Stomach (tissue), 9 donors: ENCODE results near the gene SLC41A3. TPM values are rescaled to one million over a fixed set of nuclear protein-coding genes. Genes with fewer than 3 reads are reported as not detected.

ENCODE experiments used
- DNase-seq, 2 donors: peaks; one replicate each; pipeline versions ENCODE4 v3.0.0 to v3.0.0-alpha.2; 2013 to 2019
- H3K27ac ChIP-seq, 5 donors: fragments of 200-600 bp in 4 of 5; sonication (generic) in 4 of 5; one replicate each; pipeline ENCODE4 v1.5.1; 2013 to 2019; ENCODE audit warnings: mild to moderate bottlenecking in 1 of 5, moderate library complexity in 1 of 5
- H3K27me3 ChIP-seq, 3 donors: fragments of 200-600 bp; sonication (generic); one replicate each; pipeline ENCODE4 v1.5.1; 2017 to 2019; ENCODE audit warnings: mixed run types in 1 of 3
- H3K36me3 ChIP-seq, 4 donors: fragments of 200-600 bp; sonication (generic); 1 replicate in 3 of 4; 2 replicates in 1 of 4; pipeline ENCODE4 v1.5.1; 2016 to 2019
- H3K4me1 ChIP-seq, 4 donors: fragments of 200-600 bp; sonication (generic); one replicate each; pipeline ENCODE4 v1.5.1; 2016 to 2019
- H3K4me3 ChIP-seq, 4 donors: fragments of 200-600 bp; sonication (generic) in 3 of 4; one replicate each; pipeline ENCODE4 v1.5.1; 2016 to 2019; ENCODE audit warnings: mild to moderate bottlenecking in 1 of 4
- H3K9me3 ChIP-seq, 4 donors: fragments of 200-600 bp; sonication (generic); one replicate each; pipeline ENCODE4 v1.5.1; 2016 to 2019
- EP300 ChIP-seq: sonication (generic); formaldehyde crosslinking; IDR thresholded peaks from one replicate; pipeline ENCODE4 v1.6.1; 2017; ENCODE audit warnings: antibody characterized with exemption
- POLR2A ChIP-seq, 4 donors: fragments of 450-650 bp; IDR thresholded peaks; one replicate each; pipeline ENCODE4 v1.6.1; 2016; ENCODE audit warnings: antibody characterized with exemption in 4 of 4, control low read depth in 2 of 4, mild to moderate bottlenecking in 1 of 4, moderate library complexity in 1 of 4
- POLR2AphosphoS5 ChIP-seq, 3 donors: sonication (generic); formaldehyde crosslinking; IDR thresholded peaks; one replicate each; pipeline ENCODE4 v1.6.1; 2016; ENCODE audit warnings: antibody characterized with exemption in 3 of 3
- WGBS, 5 donors: extraction: QIAGEN DNeasy Blood & Tissue Kit in 3 of 5; methylation state at CpG; one replicate each; pipeline versions ENCODE4 v1.1.5 to v1.1.7; 2013 to 2018; 5-methylcytosine and 5-hydroxymethylcytosine counted together
- intact Hi-C: fragments of 100-400 bp; cut with DNase I; formaldehyde crosslinking; loops from one replicate; pipeline ENCODE4 v1.15.1; 2023; ENCODE audit warnings: low total_unique reads
- polyA plus RNA-seq, 3 donors: library from polyadenylated mRNA; stranded (reverse); fragments of 200-250 nt; gene quantifications; one replicate each; pipeline ENCODE4 v1.2.3, GENCODE V29; 2013
- total RNA-seq, 5 donors: library from RNA; depleted of rRNA; stranded (reverse); fragments of >200 nt; gene quantifications; one replicate each; pipeline versions ENCODE4 v1.1.0 to v1.2.3, GENCODE V29; 2014 to 2016
- TF ChIP-seq, protein P1 (sequence below), 7 experiments: fragments of 450-650 bp in 4 of 7; fragments of 200-600 bp in 3 of 7; sonication (generic) in 3 of 7; IDR thresholded peaks; one replicate each; pipeline ENCODE4 v1.5.1; 2016 to 2019; ENCODE audit warnings: antibody characterized with exemption in 7 of 7, control low read depth in 2 of 7, mild to moderate bottlenecking in 1 of 7
- donor health status: healthy with polysubstance abuse.
- donor health status: Bipolar disorder and iron deficiency.
- donor health status: healthy.

Gene SLC41A3
- total and polyA plus RNA-seq, 8 donors = 15.4 to 81.7 (median 27.9) TPM

DNA sequence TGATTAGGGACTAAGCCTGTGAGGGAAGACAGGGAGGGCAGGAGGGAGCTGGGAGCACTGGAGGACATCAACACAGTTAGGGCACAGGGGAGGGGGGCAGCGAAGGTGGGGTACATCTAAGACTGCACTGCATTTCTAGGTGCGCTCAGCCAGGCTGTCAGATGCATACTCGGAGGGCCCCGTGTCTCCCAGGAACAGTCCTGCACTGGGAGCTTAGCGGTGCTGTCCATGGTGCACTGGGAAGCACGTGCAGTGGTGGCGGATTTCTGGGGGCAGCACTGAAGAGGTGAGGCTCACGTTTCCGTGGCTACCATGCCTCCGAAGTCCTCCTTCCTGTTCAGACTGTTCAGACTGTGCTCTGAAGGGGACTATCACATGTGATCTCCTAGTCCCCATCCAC, 60.5 kb downstream of the SLC41A3 start:
- 74 to 88% (median 82%) methylated on average over 10 of the region's 10 CpGs for WGBS, 5 donors
- Histone ChIP-seq H3K4me3 (no peak overlapping the region), H3K9me3 (peaks cover 4 to 11% (median 7%) of the 10 kb centered on the region in 4 donors), H3K27ac (no peak overlapping the region), H3K36me3 (peaks cover 9 to 85% (median 57%) of the 10 kb centered on the region in 4 donors), H3K27me3 (no peaks in the 10 kb centered on the region), H3K4me1 (no peaks in the 10 kb centered on the region)
- TF ChIP-seq, protein P1, sequence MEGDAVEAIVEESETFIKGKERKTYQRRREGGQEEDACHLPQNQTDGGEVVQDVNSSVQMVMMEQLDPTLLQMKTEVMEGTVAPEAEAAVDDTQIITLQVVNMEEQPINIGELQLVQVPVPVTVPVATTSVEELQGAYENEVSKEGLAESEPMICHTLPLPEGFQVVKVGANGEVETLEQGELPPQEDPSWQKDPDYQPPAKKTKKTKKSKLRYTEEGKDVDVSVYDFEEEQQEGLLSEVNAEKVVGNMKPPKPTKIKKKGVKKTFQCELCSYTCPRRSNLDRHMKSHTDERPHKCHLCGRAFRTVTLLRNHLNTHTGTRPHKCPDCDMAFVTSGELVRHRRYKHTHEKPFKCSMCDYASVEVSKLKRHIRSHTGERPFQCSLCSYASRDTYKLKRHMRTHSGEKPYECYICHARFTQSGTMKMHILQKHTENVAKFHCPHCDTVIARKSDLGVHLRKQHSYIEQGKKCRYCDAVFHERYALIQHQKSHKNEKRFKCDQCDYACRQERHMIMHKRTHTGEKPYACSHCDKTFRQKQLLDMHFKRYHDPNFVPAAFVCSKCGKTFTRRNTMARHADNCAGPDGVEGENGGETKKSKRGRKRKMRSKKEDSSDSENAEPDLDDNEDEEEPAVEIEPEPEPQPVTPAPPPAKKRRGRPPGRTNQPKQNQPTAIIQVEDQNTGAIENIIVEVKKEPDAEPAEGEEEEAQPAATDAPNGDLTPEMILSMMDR (IDR thresholded peaks at IDR 0.05) = no peak
- TF ChIP-seq POLR2A (IDR thresholded peaks at IDR 0.05) (no peak), EP300 (no peak), POLR2AphosphoS5 (IDR thresholded peaks at IDR 0.05) (no peak)
- intact Hi-C loops = no loop called here
- no peak for DNase-seq

DNA sequence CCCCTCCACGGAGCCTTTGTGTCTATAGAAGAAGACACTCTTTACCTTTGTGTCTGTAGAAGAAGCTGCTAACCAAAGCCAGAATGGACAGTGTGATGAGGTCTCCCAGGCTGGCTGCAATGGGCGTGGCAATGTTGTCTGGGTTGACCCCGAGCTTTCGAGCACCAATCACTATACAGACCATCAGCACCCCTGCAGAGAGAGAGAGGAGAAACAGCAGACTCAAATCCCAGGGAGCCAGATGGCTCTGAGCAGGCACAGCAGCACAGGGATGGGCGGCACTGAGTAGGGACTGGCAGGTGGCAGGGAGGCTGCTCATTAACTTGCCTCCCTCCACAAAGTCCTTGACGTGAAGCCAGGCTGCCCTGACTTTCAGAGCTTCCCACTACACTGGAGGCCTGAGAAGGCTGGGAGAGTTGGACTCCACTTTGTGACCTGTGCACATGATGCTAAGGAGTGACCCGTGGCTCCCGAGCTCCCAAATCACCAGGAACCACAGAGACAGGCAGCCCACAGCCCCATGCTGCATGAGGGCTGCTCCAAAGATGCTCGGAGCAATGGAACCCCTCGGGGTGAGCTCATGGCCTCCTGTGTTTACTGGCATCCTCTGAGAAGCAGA, 61.1 kb downstream of the SLC41A3 start:
- 80 to 93% (median 88%) methylated on average over 3 to 10 of the region's 10 CpGs for WGBS, 5 donors
- no peak for DNase-seq
- intact Hi-C loops = no loop called here
- TF ChIP-seq, protein P1 (IDR thresholded peaks at IDR 0.05) = no peak
- TF ChIP-seq EP300 (no peak), POLR2A (IDR thresholded peaks at IDR 0.05) (no peak), POLR2AphosphoS5 (IDR thresholded peaks at IDR 0.05) (no peak)
- Histone ChIP-seq H3K4me3 (no peak overlapping the region), H3K36me3 (peaks cover 9 to 80% (median 54%) of the 10 kb centered on the region in 4 donors), H3K4me1 (no peaks in the 10 kb centered on the region), H3K9me3 (peaks cover 0 to 6% (median 1%) of the 10 kb centered on the region in 4 donors), H3K27me3 (no peaks in the 10 kb centered on the region), H3K27ac (no peak overlapping the region)

DNA sequence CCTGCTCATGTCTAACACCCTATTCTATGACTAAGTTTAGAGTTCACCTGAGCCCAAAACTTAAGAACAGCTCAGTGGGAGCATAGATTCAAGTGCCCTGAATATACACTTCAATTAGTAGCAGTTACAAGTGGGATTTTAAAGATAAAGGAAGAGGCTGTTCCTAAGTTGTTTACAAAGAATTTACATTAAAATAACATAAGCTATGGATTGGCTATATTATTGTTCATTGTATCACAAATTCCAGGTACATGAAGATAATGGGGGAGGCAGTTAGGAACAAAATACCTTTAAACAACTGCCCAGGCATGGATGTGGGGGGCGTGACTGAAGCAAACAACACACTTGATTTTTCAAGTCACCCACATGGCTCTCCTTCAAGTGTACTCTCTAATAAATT, 62.2 kb downstream of the SLC41A3 start:
- H3K4me3 ChIP-seq = no peak overlapping the region
- DNase-seq = no peak
- intact Hi-C loops = no loop called here
- TF ChIP-seq POLR2A (IDR thresholded peaks at IDR 0.05) (no peak), POLR2AphosphoS5 (IDR thresholded peaks at IDR 0.05) (no peak), EP300 (no peak)
- TF ChIP-seq, protein P1 (IDR thresholded peaks at IDR 0.05) = no peak
- H3K36me3 ChIP-seq = peaks cover 9 to 75% (median 54%) of the 10 kb centered on the region in 4 donors
- no peak overlapping the region for H3K27ac ChIP-seq
- no peaks in the 10 kb centered on the region for H3K4me1 ChIP-seq
- WGBS, 5 donors = 85 to 97% (median 93%) methylated on average over 1 of the region's 1 CpG
- no peaks in the 10 kb centered on the region for H3K9me3 ChIP-seq
- no peaks in the 10 kb centered on the region for H3K27me3 ChIP-seq

DNA sequence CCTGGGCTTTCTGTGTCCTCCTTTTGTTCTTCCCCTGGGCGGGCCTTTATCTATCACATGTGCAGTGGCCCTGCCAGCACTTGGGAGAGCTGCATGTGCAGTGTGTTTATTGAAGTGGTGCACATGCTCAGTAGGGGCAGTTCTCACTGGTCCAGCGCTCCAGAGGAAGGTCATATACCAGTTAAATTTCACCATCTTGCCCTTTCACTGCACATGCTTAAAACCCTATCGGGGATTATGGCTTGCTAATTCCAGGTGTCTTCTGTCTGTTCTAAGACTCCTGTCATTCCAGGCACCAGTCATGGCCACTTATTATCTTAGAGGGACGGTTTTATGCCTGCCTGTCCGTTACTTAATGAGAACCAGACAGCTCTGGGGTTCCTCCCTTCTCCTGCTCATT, 62.7 kb downstream of the SLC41A3 start:
- Histone ChIP-seq H3K4me3 (no peak overlapping the region), H3K36me3 (peaks cover 9 to 75% (median 55%) of the 10 kb centered on the region in 4 donors), H3K27me3 (no peaks in the 10 kb centered on the region), H3K27ac (no peak overlapping the region), H3K4me1 (no peaks in the 10 kb centered on the region), H3K9me3 (no peaks in the 10 kb centered on the region)
- WGBS, 5 donors = 72 to 87% (median 78%) methylated on average over 5 of the region's 5 CpGs
- intact Hi-C loops = no loop called here
- DNase-seq = no peak
- TF ChIP-seq EP300 (no peak), POLR2A (IDR thresholded peaks at IDR 0.05) (no peak), POLR2AphosphoS5 (IDR thresholded peaks at IDR 0.05) (no peak)
- TF ChIP-seq, protein P1 (IDR thresholded peaks at IDR 0.05) = no peak
